Sigmoid colon (tissue), 4 donors: Measurements from ENCODE around the gene IL12RB2.

ENCODE experiments used
- CTCF ChIP-seq, 4 experiments: fragments of 450-650 bp in 3 of 4; fragments of 200-600 bp in 1 of 4; IDR thresholded peaks; one replicate each; pipeline ENCODE4 v1.5.1; 2016 to 2019; ENCODE audit warnings: antibody characterized with exemption in 4 of 4, mild to moderate bottlenecking in 3 of 4, moderate library complexity in 2 of 4
- EP300 ChIP-seq, 4 donors: sonication (generic); formaldehyde crosslinking; IDR thresholded peaks; one replicate each; pipeline ENCODE4 v1.6.1; 2017; ENCODE audit warnings: antibody characterized with exemption in 4 of 4
- POLR2A ChIP-seq, 2 donors: fragments of 450-650 bp; IDR thresholded peaks; one replicate each; pipeline ENCODE4 v1.6.1; 2016; ENCODE audit warnings: antibody characterized with exemption in 2 of 2, mild to moderate bottlenecking in 2 of 2, moderate library complexity in 2 of 2
- POLR2AphosphoS5 ChIP-seq, 4 donors: sonication (generic); formaldehyde crosslinking; IDR thresholded peaks; one replicate each; pipeline ENCODE4 v1.6.1; 2017; ENCODE audit warnings: antibody characterized with exemption in 4 of 4

DNA sequence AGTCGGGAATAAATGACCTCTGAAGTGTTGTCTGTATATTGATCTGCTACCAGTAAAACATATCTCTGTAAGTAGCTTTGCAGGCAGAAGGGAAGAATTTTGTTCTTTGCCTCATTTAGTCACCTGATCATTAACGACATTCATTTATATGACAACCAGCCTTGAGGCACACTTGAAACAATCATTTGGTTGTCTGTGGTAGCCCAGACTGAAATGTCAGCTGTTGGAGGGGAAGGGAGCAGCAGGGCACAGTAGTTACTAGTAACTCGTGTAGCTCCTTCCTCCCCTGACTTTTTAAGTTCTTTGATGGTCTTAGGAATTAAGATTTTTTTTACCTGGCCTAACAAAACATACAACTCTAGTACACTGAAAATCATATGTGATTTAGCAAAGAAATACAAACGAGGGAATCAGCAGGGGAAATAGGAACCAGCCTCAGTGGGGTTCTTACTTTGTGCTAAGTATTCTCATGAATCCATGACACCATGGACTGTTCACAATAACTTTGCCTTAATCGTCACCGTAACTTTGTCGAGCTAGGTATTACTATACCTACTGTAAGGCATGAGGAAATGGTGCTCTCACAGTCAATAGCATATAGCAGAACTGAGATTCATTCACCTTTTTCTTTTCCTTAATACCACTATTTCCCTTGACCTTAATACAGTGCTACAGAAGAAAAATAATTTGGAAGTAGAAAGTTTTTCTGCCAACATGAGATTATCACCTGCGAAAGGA, 6.4 kb downstream of the IL12RB2 start:
- TF ChIP-seq CTCF (IDR thresholded peaks at IDR 0.05) (no peak), POLR2AphosphoS5 (IDR thresholded peaks at IDR 0.05) (no peak), POLR2A (IDR thresholded peaks at IDR 0.05) (no peak), EP300 (IDR thresholded peaks at IDR 0.05) (no peak)
